H1 (cell line): ENCODE measurements around the gene ST8SIA4. TPM values are rescaled to one million over a fixed set of nuclear protein-coding genes. Genes with fewer than 3 reads are reported as not detected.
A peak's percentile ranks its signal among the peaks of the same experiment; 100 is the strongest.

Source experiments
- CTCF ChIA-PET: fragments of 300-600 bp; sonication (Branson Sonifier 250); formaldehyde crosslinking; loops from one replicate; lab custom pipeline; 2021; ENCODE audit not compliant: partially characterized antibody; lab: Charles Lee
- POLR2A ChIA-PET: fragments of 300-600 bp; sonication (Branson Sonifier 250); formaldehyde crosslinking; loops from one replicate; lab custom pipeline; 2021; ENCODE audit warnings: inconsistent platforms; ENCODE audit not compliant: partially characterized antibody; lab: Charles Lee
- DNase-seq, 2 experiments: peaks; one replicate each; pipeline versions ENCODE4 v3.0.0 to v3.0.0-alpha.2; 2010 to 2022; ENCODE audit warnings: low spot score in 2 of 2, low read depth in 1 of 2, mixed read lengths in 1 of 2
- FAIRE-seq: peaks from 2 replicates; lab custom pipeline; 2011; peaks lifted over from hg19 to GRCh38; lab: Jason Lieb, UNC
- H2AFZ ChIP-seq: 2 replicates; pipeline ENCODE4 v1.8.1; 2012; ENCODE audit warnings: low read length, inconsistent platforms
- H2AK5ac ChIP-seq: 2 replicates; pipeline ENCODE4 v1.6.1; 2013; ENCODE audit warnings: low read depth, low read length
- H2BK120ac ChIP-seq: replicated peaks from 2 replicates; pipeline ENCODE3; 2013; ENCODE audit warnings: low read depth, low read length, inconsistent platforms
- H2BK12ac ChIP-seq: 2 replicates; pipeline ENCODE4 v1.6.1; 2013; ENCODE audit warnings: low read depth, low read length
- H2BK15ac ChIP-seq: 2 replicates; pipeline ENCODE4 v1.6.1; 2013; ENCODE audit warnings: low read length
- H2BK20ac ChIP-seq: 2 replicates; pipeline ENCODE4 v1.6.1; 2013; ENCODE audit warnings: low read length
- H2BK5ac ChIP-seq: 2 replicates; pipeline ENCODE4 v1.6.1; 2013; ENCODE audit warnings: low read depth, low read length
- H3K14ac ChIP-seq: 2 replicates; pipeline ENCODE4 v1.6.1; 2013; ENCODE audit warnings: inconsistent platforms; ENCODE audit not compliant: insufficient read length
- H3K18ac ChIP-seq: 2 replicates; pipeline ENCODE4 v1.6.1; 2013; ENCODE audit warnings: low read length; ENCODE audit errors: extremely low read depth
- H3K23ac ChIP-seq: 2 replicates; pipeline ENCODE4 v1.6.1; 2013; ENCODE audit warnings: inconsistent platforms; ENCODE audit not compliant: insufficient read length
- H3K23me2 ChIP-seq: 2 replicates; pipeline ENCODE4 v1.6.1; 2013; ENCODE audit warnings: low read depth, low read length
- H3K27ac ChIP-seq: 2 replicates; pipeline ENCODE4 v1.6.1; 2011; ENCODE audit warnings: low read depth, low read length, inconsistent platforms
- H3K27me3 ChIP-seq, 4 experiments: replicated peaks in 1 of 4; 1 replicate in 1 of 4; 2 replicates in 3 of 4; pipeline versions ENCODE4 v1.6.1 to v1.8.1; 2011 to 2013; ENCODE audit warnings: low read length in 3 of 4, mild to moderate bottlenecking in 3 of 4, inconsistent platforms in 2 of 4, mixed read lengths in 2 of 4, moderate library complexity in 1 of 4; ENCODE audit not compliant: control insufficient read depth in 3 of 4, insufficient read depth in 3 of 4; ENCODE audit errors: extremely low read depth in 1 of 4
- H3K36me3 ChIP-seq, 4 experiments: 2 replicates each; pipeline versions ENCODE4 v1.6.1 to v1.8.1; 2011 to 2013; ENCODE audit warnings: mild to moderate bottlenecking in 4 of 4, low read length in 3 of 4, moderate library complexity in 2 of 4, control low read depth in 1 of 4, inconsistent platforms in 1 of 4; ENCODE audit not compliant: insufficient read depth in 4 of 4, control insufficient read depth in 2 of 4
- H3K4ac ChIP-seq: replicated peaks from 2 replicates; pipeline ENCODE3; 2013; ENCODE audit warnings: low read length, low read depth, mixed read lengths, inconsistent platforms; ENCODE audit not compliant: insufficient read length
- H3K4me1 ChIP-seq, 4 experiments: replicated peaks in 1 of 4; 1 replicate in 1 of 4; 2 replicates in 3 of 4; pipeline versions ENCODE4 v1.6.1 to v1.8.1; 2011 to 2013; ENCODE audit warnings: low read length in 3 of 4, inconsistent platforms in 2 of 4, mixed read lengths in 1 of 4; ENCODE audit not compliant: insufficient read depth in 4 of 4, control insufficient read depth in 3 of 4
- H3K4me2 ChIP-seq, 2 experiments: 2 replicates each; pipeline versions ENCODE4 v1.6.1 to v1.8.1; 2011 to 2013; ENCODE audit warnings: low read depth in 2 of 2, low read length in 2 of 2, control low read depth in 1 of 2, inconsistent platforms in 1 of 2, mild to moderate bottlenecking in 1 of 2; ENCODE audit not compliant: insufficient read depth in 1 of 2
- H3K4me3 ChIP-seq, 4 experiments: fragments of 200-600, 300-600 bp in 1 of 4; sonication (generic), shearing (Covaris generic), sonication (Bioruptor Twin) in 1 of 4; 2 replicates each; pipeline versions ENCODE4 v1.5.1 to v1.8.1; 2011 to 2016; ENCODE audit warnings: low read length in 4 of 4, low read depth in 3 of 4, control low read depth in 2 of 4, inconsistent platforms in 2 of 4, mild to moderate bottlenecking in 2 of 4, mixed read lengths in 1 of 4, moderate library complexity in 1 of 4; ENCODE audit not compliant: insufficient read depth in 2 of 4; ENCODE audit errors: extremely low read depth in 1 of 4
- H3K56ac ChIP-seq: replicated peaks from 2 replicates; pipeline ENCODE3; 2013; ENCODE audit warnings: low read depth, mild to moderate bottlenecking, mixed read lengths, low read length, inconsistent platforms; ENCODE audit not compliant: insufficient read length
- H3K79me1 ChIP-seq: 2 replicates; pipeline ENCODE4 v1.6.1; 2013; ENCODE audit warnings: low read depth, low read length, control low read depth
- H3K79me2 ChIP-seq, 2 experiments: 2 replicates each; pipeline versions ENCODE4 v1.6.1 to v1.8.1; 2012 to 2013; ENCODE audit warnings: low read length in 2 of 2, mild to moderate bottlenecking in 2 of 2, inconsistent platforms in 1 of 2; ENCODE audit not compliant: insufficient read depth in 2 of 2, control insufficient read depth in 1 of 2
- H3K9ac ChIP-seq, 4 experiments: replicated peaks in 1 of 4; 1 replicate in 1 of 4; 2 replicates in 3 of 4; pipeline versions ENCODE4 v1.6.1 to v1.8.1; 2011 to 2013; ENCODE audit warnings: low read depth in 3 of 4, low read length in 3 of 4, control low read depth in 2 of 4, mild to moderate bottlenecking in 2 of 4, moderate library complexity in 2 of 4, inconsistent platforms in 1 of 4; ENCODE audit errors: extremely low read depth in 1 of 4
- H3K9me3 ChIP-seq, 2 experiments: 2 replicates each; pipeline versions ENCODE4 v1.6.1 to v1.8.1; 2012 to 2013; ENCODE audit warnings: mild to moderate bottlenecking in 2 of 2, moderate library complexity in 2 of 2, control low read depth in 1 of 2, inconsistent platforms in 1 of 2, low read depth in 1 of 2, low read length in 1 of 2, mixed read lengths in 1 of 2; ENCODE audit not compliant: insufficient read depth in 2 of 2
- H4K20me1 ChIP-seq, 2 experiments: replicated peaks in 1 of 2; 2 replicates each; pipeline versions ENCODE3 to v1.8.1; 2011 to 2013; ENCODE audit warnings: inconsistent platforms in 2 of 2, low read length in 2 of 2, mild to moderate bottlenecking in 1 of 2; ENCODE audit not compliant: insufficient read depth in 2 of 2, control insufficient read depth in 1 of 2
- H4K5ac ChIP-seq: 2 replicates; pipeline ENCODE4 v1.6.1; 2013; ENCODE audit warnings: low read length, low read depth, mixed read lengths, inconsistent platforms; ENCODE audit not compliant: insufficient read length
- H4K8ac ChIP-seq: 2 replicates; pipeline ENCODE4 v1.8.0; 2013; ENCODE audit warnings: mild to moderate bottlenecking, moderate library complexity, low read length, inconsistent platforms; ENCODE audit not compliant: insufficient read depth; ENCODE audit errors: extremely low read depth
- H4K91ac ChIP-seq: replicated peaks from 2 replicates; pipeline ENCODE3; 2013; ENCODE audit warnings: low read length, mixed read lengths, inconsistent platforms; ENCODE audit not compliant: insufficient read length
- BACH1 ChIP-seq: IDR thresholded peaks from 2 replicates; pipeline ENCODE4 v1.6.1; 2012; ENCODE audit warnings: low read length, improper control_type of control experiment
- BCL11A ChIP-seq, 2 experiments: IDR thresholded peaks; one replicate each; pipeline ENCODE4 v1.6.1; 2011; ENCODE audit warnings: low read depth in 2 of 2, low read length in 2 of 2, mild to moderate bottlenecking in 2 of 2
- FOSL1 ChIP-seq: IDR thresholded peaks from 2 replicates; pipeline ENCODE4 v1.6.1; 2011; ENCODE audit warnings: mild to moderate bottlenecking, low read depth, low read length, moderate library complexity; ENCODE audit not compliant: insufficient read depth
- GTF2F1 ChIP-seq: IDR thresholded peaks from 2 replicates; pipeline ENCODE4 v1.6.1; 2012; ENCODE audit warnings: low read depth, low read length, improper control_type of control experiment, borderline replicate concordance
- KDM5A ChIP-seq: fragments of 200-600 bp; IDR thresholded peaks from 2 replicates; pipeline ENCODE4 v1.7.1; 2012; ENCODE audit warnings: mild to moderate bottlenecking, low read length, inconsistent platforms, mixed read lengths
- POLR2A ChIP-seq, 2 experiments: IDR thresholded peaks; 1 replicate in 1 of 2; 2 replicates in 1 of 2; pipeline ENCODE4 v1.6.1; 2011; ENCODE audit warnings: low read depth in 2 of 2, low read length in 2 of 2, mild to moderate bottlenecking in 2 of 2; ENCODE audit errors: control extremely low read depth in 1 of 2
- RBBP5 ChIP-seq: IDR thresholded peaks from 2 replicates; pipeline ENCODE4 v1.7.1; 2012; ENCODE audit warnings: low read depth, mild to moderate bottlenecking, inconsistent platforms, low read length, moderate library complexity, borderline replicate concordance
- RFX5 ChIP-seq: IDR thresholded peaks from 2 replicates; pipeline ENCODE4 v1.6.1; 2011; ENCODE audit warnings: low read depth, low read length, improper control_type of control experiment, borderline replicate concordance
- RXRA ChIP-seq: IDR thresholded peaks from 2 replicates; pipeline ENCODE4 v1.6.1; 2011; ENCODE audit warnings: low read depth, mild to moderate bottlenecking, low read length, moderate library complexity; ENCODE audit not compliant: insufficient read depth
- SIRT6 ChIP-seq: IDR thresholded peaks from one replicate; pipeline ENCODE4 v1.7.1; 2012; ENCODE audit warnings: low read length, inconsistent platforms
- WGBS, 2 experiments: shearing (Covaris generic) in 1 of 2; methylation state at CpG; one replicate each; pipeline versions ENCODE4 v1.1.6 to v1.1.7; 2013 to 2015; ENCODE audit warnings: low lambda C conversion rate in 2 of 2, mixed read lengths in 2 of 2, inconsistent platforms in 1 of 2, low coverage in 1 of 2, missing lambda C conversion rate in 1 of 2; ENCODE audit not compliant: insufficient replicate concordance in 2 of 2, insufficient coverage in 1 of 2, insufficient read length in 1 of 2; ENCODE audit errors: extremely low coverage in 1 of 2, missing lambda C conversion rate in 1 of 2; 5-methylcytosine and 5-hydroxymethylcytosine counted together
- polyA plus RNA-seq, 7 experiments: library from polyadenylated mRNA; depleted of rRNA in 3 of 7; stranded (reverse) in 5 of 7; unstranded in 2 of 7; fragments of >200 nt in 5 of 7; fragments of 200-250 nt in 2 of 7; gene quantifications; 1 replicate in 5 of 7; 2 replicates in 1 of 7; 4 replicates in 1 of 7; pipeline versions ENCODE4 v1.2.1 to v1.2.3, GENCODE V29; 2011 to 2013; ENCODE audit warnings: missing spikeins in 2 of 7, mixed read lengths in 2 of 7
- total RNA-seq: library from RNA; stranded (reverse); fragmentation: NEBNext Ultra II Directional; extraction: Animal tissue kit (Norgen Biotek cat#: 25700); gene quantifications from 2 replicates; pipeline ENCODE4 v1.2.1, GENCODE V29; 2021
- TF ChIP-seq, protein P1 (sequence below), 3 experiments: IDR thresholded peaks; 1 replicate in 2 of 3; 2 replicates in 1 of 3; pipeline versions ENCODE4 v1.5.1 to v1.6.1; 2011; ENCODE audit warnings: low read length in 3 of 3, mild to moderate bottlenecking in 3 of 3, inconsistent platforms in 2 of 3, low read depth in 1 of 3, moderate library complexity in 1 of 3; ENCODE audit not compliant: insufficient read depth in 1 of 3; ENCODE audit errors: control extremely low read depth in 1 of 3
- TF ChIP-seq, protein P2 (sequence below): IDR thresholded peaks from 2 replicates; pipeline ENCODE4 v1.6.1; 2011; ENCODE audit warnings: low read depth, mild to moderate bottlenecking, low read length; ENCODE audit not compliant: insufficient read depth

Gene ST8SIA4
- total and polyA plus RNA-seq, 2 of the 8 experiments (the other 6 are each of a cell fraction or from before 2014, with no cell fraction given) = 0.08 to 0.50 TPM

DNA sequence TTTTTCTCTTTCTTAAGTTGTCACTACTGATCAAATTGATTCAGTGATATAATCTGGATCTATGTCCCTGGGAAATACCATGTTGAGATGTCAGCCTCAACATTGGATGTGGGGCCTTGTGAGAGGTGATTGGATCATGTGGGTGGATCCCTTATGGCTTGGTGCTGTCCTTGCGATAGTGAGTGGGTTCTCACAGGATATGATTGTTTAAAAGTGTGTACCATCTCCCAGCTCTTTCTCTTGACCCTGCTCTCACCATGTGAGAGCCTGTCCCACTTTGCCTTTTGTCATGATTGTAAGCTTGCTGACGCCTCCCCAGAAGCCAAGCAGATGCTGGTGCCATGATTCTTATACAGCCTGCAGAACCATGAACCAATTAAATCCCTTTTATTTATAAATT lies 68.6 kb downstream of the ST8SIA4 start:
- Histone ChIP-seq H2BK15ac (0 out of 2 replicates have a peak overlapping the region, but pooled peaks have one; percentile 25), H3K18ac (no peak overlapping the region), H3K4me2 (no peak overlapping the region), H2BK20ac (peak overlapping the region; percentile 28; the same call in 1 of the 2 replicates), H3K23ac (no peak overlapping the region), H3K56ac (no peak overlapping the region), H3K27ac (no peak overlapping the region), H4K91ac (no peak overlapping the region), H2AFZ (no peak overlapping the region), H3K9me3 (no peaks in the 10 kb centered on the region), H3K36me3 (no peaks in the 10 kb centered on the region), H2BK120ac (no peak overlapping the region), H3K4me3 (no peak overlapping the region), H3K79me2 (no peaks in the 10 kb centered on the region), H3K79me1 (no peaks in the 10 kb centered on the region), H3K23me2 (no peaks in the 10 kb centered on the region), H2BK12ac (no peak overlapping the region), H2BK5ac (no peak overlapping the region), H3K14ac (no peak overlapping the region), H4K8ac (no peak overlapping the region), H4K20me1 (no peaks in the 10 kb centered on the region), H2AK5ac (no peak overlapping the region), H4K5ac (no peak overlapping the region), H3K27me3 (no peaks in the 10 kb centered on the region), H3K9ac (no peak overlapping the region), H3K4ac (no peak overlapping the region), H3K4me1 (no peaks in the 10 kb centered on the region)
- ChIA-PET CTCF (no interaction called here), POLR2A (no interaction called here)
- FAIRE-seq (no peak), DNase-seq (no peak)
- WGBS, 2 experiments = 95% methylated on average over 2 of the region's 2 CpGs; no CpG with 5 or more reads in 1 of the 2 experiments
- TF ChIP-seq RBBP5 (no peak), KDM5A (no peak), BCL11A (IDR thresholded peaks at IDR 0.05; ENCODE audit: low read depth in 2 of 2, low read length in 2 of 2) (no peak), SIRT6 (no peak), POLR2A (IDR thresholded peaks at IDR 0.05; ENCODE audit: control extremely low read depth in 1 of 2, low read depth in 2 of 2, low read length in 2 of 2) (no peak), RXRA (no peak), GTF2F1 (no peak), RFX5 (no peak), BACH1 (no peak), FOSL1 (no peak)
- TF ChIP-seq, protein P1, sequence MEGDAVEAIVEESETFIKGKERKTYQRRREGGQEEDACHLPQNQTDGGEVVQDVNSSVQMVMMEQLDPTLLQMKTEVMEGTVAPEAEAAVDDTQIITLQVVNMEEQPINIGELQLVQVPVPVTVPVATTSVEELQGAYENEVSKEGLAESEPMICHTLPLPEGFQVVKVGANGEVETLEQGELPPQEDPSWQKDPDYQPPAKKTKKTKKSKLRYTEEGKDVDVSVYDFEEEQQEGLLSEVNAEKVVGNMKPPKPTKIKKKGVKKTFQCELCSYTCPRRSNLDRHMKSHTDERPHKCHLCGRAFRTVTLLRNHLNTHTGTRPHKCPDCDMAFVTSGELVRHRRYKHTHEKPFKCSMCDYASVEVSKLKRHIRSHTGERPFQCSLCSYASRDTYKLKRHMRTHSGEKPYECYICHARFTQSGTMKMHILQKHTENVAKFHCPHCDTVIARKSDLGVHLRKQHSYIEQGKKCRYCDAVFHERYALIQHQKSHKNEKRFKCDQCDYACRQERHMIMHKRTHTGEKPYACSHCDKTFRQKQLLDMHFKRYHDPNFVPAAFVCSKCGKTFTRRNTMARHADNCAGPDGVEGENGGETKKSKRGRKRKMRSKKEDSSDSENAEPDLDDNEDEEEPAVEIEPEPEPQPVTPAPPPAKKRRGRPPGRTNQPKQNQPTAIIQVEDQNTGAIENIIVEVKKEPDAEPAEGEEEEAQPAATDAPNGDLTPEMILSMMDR (IDR thresholded peaks at IDR 0.05; ENCODE audit: control extremely low read depth in 1 of 3, insufficient read depth in 1 of 3, low read depth in 1 of 3, low read length in 3 of 3) = no peak
- TF ChIP-seq, protein P2, sequence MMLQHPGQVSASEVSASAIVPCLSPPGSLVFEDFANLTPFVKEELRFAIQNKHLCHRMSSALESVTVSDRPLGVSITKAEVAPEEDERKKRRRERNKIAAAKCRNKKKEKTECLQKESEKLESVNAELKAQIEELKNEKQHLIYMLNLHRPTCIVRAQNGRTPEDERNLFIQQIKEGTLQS = no peak
